ENCODE data around the gene GINS2. TPM values are rescaled to one million over a fixed set of nuclear protein-coding genes. Genes with fewer than 3 reads are reported as not detected.

Gene GINS2
- total RNA-seq, 3 donors from 2014 or later, result 1.2 to 11.8 (median 5.4) TPM

DNA sequence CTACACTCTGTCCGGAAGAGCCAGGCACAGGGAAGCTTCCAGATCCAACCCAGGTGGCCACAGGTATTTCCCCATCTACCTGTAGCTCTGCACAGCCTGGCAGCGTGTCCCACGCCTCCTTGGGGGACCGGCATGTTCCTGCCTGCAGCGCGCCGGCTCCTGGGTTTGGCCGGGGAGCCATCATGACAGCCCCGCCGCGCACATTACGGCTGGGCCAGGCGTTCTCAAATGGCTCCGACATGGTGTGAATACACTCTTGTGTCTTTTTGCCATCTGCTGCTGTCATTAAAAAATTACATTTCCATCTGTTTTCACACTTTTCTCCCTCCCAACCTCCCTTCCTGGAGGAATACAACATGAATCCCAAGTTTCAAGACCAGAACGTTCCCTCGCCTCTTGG, 8.0 kb upstream of the GINS2 start:
- Histone ChIP-seq H3K36me3 (ENCODE audit: low read depth) (no peaks in the 10 kb centered on the region), H3K9me3 (no peaks in the 10 kb centered on the region), H3K4me1 (ENCODE audit: low read depth) (no peaks in the 10 kb centered on the region), H3K4me3 (no peak overlapping the region)
- ATAC-seq, result no peak
- peak in 1 of 3 donors; percentile 19 for DNase-seq
- intact Hi-C loops (cut with DNase I, micrococcal nuclease), result no loop called here
- TF ChIP-seq, protein P1, sequence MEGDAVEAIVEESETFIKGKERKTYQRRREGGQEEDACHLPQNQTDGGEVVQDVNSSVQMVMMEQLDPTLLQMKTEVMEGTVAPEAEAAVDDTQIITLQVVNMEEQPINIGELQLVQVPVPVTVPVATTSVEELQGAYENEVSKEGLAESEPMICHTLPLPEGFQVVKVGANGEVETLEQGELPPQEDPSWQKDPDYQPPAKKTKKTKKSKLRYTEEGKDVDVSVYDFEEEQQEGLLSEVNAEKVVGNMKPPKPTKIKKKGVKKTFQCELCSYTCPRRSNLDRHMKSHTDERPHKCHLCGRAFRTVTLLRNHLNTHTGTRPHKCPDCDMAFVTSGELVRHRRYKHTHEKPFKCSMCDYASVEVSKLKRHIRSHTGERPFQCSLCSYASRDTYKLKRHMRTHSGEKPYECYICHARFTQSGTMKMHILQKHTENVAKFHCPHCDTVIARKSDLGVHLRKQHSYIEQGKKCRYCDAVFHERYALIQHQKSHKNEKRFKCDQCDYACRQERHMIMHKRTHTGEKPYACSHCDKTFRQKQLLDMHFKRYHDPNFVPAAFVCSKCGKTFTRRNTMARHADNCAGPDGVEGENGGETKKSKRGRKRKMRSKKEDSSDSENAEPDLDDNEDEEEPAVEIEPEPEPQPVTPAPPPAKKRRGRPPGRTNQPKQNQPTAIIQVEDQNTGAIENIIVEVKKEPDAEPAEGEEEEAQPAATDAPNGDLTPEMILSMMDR (IDR thresholded peaks at IDR 0.05), result no peak

DNA sequence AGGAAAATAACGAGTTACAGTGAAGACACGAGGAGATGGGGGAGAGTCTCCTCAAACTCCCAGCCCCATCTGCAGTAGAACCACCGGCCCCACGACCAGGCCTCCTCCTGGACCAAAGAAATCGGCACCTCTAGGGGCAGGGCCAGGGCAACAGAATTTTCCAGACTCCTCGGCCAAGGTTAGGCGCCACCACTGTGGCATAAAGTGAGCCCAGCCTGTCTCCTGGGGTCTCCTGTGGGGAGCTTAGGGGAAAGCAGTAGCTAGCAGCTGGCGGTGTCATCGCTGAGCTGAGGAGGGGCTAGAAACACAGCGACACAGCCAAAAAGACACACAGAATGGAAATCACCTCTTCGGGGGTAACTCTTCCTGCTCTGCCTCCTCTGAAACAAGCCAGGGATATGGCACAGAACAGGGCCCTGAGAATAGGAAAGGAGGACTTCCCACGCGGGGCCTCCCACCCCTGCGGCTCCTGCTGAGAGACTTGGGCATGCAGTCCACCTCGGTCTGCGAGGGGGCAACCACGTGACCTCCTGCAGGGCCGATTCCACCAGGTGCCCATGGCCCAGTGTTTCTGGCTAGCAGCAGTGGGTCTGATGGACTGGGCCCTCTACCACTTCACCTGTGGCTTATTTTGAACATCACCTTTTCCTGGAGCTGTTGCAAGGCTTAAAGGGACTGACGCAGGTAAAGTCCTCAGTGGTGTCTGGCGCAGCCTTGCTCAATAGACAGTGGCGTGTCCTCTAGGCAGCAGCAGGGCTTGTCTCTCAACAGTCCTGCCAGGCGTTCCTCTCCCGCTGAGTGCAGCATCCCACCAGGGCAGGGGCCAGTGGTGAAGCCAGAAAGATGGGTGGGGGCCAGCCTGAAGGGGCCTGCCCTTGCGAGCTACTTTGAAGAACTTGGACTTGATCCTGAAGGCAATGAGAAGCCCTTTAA, 6.7 kb upstream of the GINS2 start:
- ATAC-seq (no peak), DNase-seq (peak in 1 of 3 donors; percentile 40)
- TF ChIP-seq, protein P1 (IDR thresholded peaks at IDR 0.05), result no peak
- intact Hi-C loops (cut with DNase I, micrococcal nuclease), result no loop called here
- H3K4me3 ChIP-seq, result no peak overlapping the region
- H3K4me1 ChIP-seq (ENCODE audit: low read depth), result no peaks in the 10 kb centered on the region
- no peaks in the 10 kb centered on the region for H3K9me3 ChIP-seq
- H3K36me3 ChIP-seq (ENCODE audit: low read depth), result no peaks in the 10 kb centered on the region

DNA sequence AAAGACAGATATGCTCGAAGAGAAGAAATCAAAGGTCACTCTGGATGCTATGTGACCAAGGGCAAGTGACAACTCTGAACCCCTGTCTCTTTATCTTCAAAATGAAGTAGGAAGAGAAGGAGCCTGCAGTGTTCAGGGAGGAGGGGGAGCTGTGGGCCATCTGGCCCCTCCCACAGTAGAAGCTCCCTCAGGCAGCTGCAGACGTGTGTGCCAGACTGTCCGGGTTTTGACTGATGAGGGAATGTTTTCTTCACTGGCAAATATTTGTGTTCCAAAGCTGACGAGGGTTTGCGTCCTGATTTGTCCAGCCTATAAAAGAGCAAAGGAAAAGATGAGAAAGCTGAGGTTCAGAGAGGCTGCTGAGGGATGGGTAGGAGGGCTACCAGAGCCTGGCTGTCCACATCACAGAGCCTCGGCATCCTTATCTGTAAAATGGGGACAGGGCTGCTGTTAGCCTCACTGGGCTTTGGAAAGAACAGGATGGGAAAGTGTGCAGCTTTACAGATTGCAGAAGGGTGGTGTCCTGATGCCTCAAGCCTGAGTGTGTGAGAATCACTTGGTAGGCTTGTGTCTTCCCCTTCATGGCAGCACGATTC, 1.8 kb upstream of the GINS2 start:
- intact Hi-C loops (cut with DNase I, micrococcal nuclease), result no loop called here
- TF ChIP-seq, protein P1 (IDR thresholded peaks at IDR 0.05), result no peak
- no peak for ATAC-seq
- Histone ChIP-seq H3K9me3 (no peaks in the 10 kb centered on the region), H3K36me3 (ENCODE audit: low read depth) (no peaks in the 10 kb centered on the region), H3K4me3 (no peak overlapping the region), H3K4me1 (ENCODE audit: low read depth) (peaks cover 19% of the 10 kb centered on the region)
- peak in 1 of 3 donors; percentile 23 for DNase-seq

DNA sequence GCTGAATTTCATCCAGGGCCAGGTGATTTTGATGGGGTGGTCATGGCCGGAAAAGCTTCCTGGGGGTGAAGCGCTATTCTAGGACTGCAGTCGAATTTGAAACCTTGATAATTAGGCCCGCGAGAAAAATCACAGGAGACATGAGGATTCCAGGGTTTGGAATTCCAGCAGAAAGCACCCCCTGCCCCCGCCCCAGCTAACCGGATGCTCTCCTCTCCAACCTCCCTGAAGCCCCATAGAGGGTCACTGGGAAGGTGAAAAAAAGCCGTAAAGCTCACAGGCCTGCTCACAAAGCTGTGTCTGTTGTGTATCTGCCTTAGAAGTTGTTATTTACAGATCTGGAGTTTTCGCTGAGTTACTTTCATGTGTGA, 1.2 kb upstream of the GINS2 start:
- intact Hi-C loops (cut with DNase I, micrococcal nuclease), result no loop called here
- Histone ChIP-seq H3K4me1 (ENCODE audit: low read depth) (peaks cover 19% of the 10 kb centered on the region), H3K36me3 (ENCODE audit: low read depth) (no peaks in the 10 kb centered on the region), H3K9me3 (no peaks in the 10 kb centered on the region), H3K4me3 (no peak overlapping the region)
- ATAC-seq (no peak), DNase-seq (no peak)
- TF ChIP-seq, protein P1 (IDR thresholded peaks at IDR 0.05), result no peak

DNA sequence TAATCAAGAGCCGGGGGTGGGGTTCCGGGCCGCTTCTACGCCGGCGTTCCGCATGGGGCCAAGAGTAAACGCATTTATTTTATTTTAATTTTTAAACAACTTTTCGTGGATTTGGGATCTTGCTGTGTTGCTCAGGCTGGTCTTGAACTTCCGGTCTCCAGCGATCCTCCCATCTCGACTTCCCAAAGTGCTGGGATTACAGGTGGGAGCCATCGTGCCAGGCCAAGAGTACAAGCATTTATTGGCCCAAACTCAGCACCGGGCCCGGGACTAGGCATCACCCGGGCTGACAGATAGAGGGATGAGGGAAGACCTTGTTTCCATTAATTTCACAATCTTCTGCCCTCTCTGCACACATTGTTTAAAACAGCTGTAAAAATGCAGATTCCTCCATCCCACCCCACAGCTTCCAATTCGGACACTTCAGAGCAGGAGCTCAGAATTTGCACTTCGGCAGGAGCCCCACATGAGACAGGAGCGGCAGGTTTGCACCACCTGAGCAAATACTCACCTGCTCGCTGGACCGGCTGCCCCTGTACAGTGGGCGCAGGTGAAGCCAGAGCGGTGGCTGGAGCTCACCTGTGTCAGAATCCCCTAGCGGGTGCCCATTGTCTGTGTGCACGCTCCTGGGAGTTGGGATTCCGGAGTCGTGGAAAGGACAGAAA, 663 bp upstream of the GINS2 start:
- intact Hi-C loops (cut with DNase I, micrococcal nuclease), result no loop called here
- ATAC-seq, result no peak
- Histone ChIP-seq H3K9me3 (no peaks in the 10 kb centered on the region), H3K4me3 (no peak overlapping the region), H3K36me3 (ENCODE audit: low read depth) (no peaks in the 10 kb centered on the region), H3K4me1 (ENCODE audit: low read depth) (peaks cover 19% of the 10 kb centered on the region)
- DNase-seq, result peak in 1 of 3 donors; percentile 52
- TF ChIP-seq, protein P1 (IDR thresholded peaks at IDR 0.05), result no peak

All from mucosa of descending colon (tissue), 3 donors.